ENCODE data around the gene CCL8. TPM values are rescaled to one million over a fixed set of nuclear protein-coding genes. Genes with fewer than 3 reads are reported as not detected.
A peak's percentile ranks its signal among the peaks of the same experiment; 100 is the strongest.
"Not testable (repeated sequence)": the region's sequence is repeated elsewhere in the genome, so short reads cannot be mapped to it uniquely, and the experiment has no call there.

Gene CCL8
- total RNA-seq, 2 experiments from 2014 or later, result not detected

DNA sequence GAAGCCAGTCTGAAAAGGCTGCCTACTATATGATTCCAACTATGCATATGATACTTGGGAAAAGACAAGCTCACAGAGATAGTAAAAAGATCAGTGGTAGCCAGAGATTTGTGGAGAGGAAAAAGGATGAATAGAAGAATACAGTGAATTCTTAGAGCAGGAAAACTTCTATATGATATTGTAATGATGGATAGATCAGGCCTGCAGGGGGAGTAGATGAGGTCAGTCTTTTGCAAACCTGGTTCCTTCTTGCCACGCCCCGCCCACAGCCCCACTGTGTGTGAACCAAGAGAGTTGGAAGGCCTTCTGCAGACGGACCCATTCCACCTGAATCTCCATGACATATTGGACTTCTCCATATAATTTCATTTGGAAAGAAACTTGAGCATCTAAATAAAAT, 761 bp upstream of the CCL8 start:
- H3K36me3 Mint-ChIP-seq (ENCODE audit: low read depth), result no peaks in the 10 kb centered on the region
- H3K4me1 Mint-ChIP-seq (ENCODE audit: low read depth), result no peaks in the 10 kb centered on the region
- no peak overlapping the region for H3K4me3 Mint-ChIP-seq
- peak; percentile 27 for DNase-seq
- peaks cover 21% of the 10 kb centered on the region for H3K27me3 Mint-ChIP-seq (ENCODE audit: low read depth)
- ATAC-seq, result no peak
- H3K27ac Mint-ChIP-seq, result no peak overlapping the region
- no peaks in the 10 kb centered on the region for H3K9me3 Mint-ChIP-seq (ENCODE audit: insufficient read depth)
- ChIA-PET CTCF (interaction anchor here (6.8 kb wide), 1 partner anchor 43 kb away, joined by 42 read pairs; no protein-coding TSS in a partner anchor), POLR2A (no interaction called here)

DNA sequence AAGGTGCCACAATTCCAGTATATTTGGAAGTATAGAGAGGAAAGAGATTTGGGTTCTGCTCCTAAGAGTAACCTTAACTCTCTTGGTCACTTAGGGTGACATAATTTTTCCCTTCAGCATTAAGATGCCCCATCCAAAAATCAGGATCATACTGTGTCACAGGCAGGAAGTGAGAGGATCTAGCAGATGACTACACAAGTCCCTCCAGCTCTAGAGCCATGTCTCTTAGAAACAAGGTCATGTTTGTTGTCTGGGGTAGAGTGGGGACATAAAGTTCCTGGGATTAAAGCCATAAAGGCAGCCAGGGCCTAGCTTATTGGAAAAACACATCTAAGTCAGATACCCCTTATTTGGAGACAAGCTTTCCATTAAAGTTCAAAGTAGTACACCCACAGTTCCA, 2.7 kb downstream of the CCL8 start:
- Mint-ChIP-seq H3K27ac (no peak overlapping the region), H3K9me3 (ENCODE audit: insufficient read depth) (no peaks in the 10 kb centered on the region), H3K4me1 (ENCODE audit: low read depth) (no peaks in the 10 kb centered on the region), H3K27me3 (ENCODE audit: low read depth) (peaks cover 14% of the 10 kb centered on the region), H3K4me3 (no peak overlapping the region), H3K36me3 (ENCODE audit: low read depth) (no peaks in the 10 kb centered on the region)
- no peak for DNase-seq
- CTCF ChIA-PET, result interaction anchor here (1.1 to 6.8 kb wide), 3 partner anchors 17 to 39 kb away, joined by 3 to 42 read pairs (median 3); partner anchors contain the start of gene CCL13
- POLR2A ChIA-PET, result no interaction called here
- no peak for ATAC-seq

DNA sequence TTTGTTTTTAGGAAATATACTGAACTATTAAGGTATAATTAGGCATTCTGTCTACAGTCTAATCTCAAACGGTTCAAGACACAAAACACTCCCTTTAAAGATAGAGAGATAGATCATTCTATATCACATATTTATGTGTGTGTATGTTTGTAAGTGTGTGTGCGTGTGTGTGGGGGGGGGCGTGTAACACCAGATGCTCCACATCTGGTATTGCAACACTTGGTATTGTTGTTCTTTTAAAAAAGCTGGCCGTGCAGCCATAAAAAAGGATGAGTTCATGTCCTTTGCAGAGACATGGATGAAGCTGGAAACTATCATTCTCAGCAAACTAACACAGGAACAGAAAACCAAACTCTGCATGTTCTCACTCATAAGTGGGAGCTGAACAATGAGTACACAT, 8.3 kb downstream of the CCL8 start:
- H3K4me1 Mint-ChIP-seq (ENCODE audit: low read depth); ATAC-seq; H3K4me3 Mint-ChIP-seq; H3K36me3 Mint-ChIP-seq (ENCODE audit: low read depth); DNase-seq; H3K27ac Mint-ChIP-seq; H3K9me3 Mint-ChIP-seq (ENCODE audit: insufficient read depth); POLR2A ChIA-PET; CTCF ChIA-PET: not testable (repeated sequence)
- H3K27me3 Mint-ChIP-seq (ENCODE audit: low read depth), result peaks cover 27% of the 10 kb centered on the region

DNA sequence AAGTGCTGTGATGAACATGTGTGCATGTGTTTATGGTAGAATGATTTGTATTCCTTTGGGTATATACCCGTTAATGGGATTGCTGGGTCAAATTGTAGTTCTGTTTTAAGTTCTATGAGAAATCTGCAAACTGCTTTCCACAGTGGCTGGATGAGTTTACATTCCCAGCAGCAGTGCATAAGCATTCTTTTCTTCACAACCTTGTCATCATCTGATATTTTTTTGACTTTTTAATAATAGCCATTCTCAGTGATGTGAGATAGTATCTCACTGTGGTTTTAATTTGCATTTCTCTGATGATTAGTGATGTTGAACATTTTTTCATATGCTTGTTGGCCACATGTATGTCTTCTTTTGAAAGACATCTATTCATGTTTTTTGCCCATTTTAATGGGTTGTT, 18.5 kb downstream of the CCL8 start:
- Mint-ChIP-seq H3K36me3 (ENCODE audit: low read depth) (no peaks in the 10 kb centered on the region), H3K9me3 (ENCODE audit: insufficient read depth) (no peaks in the 10 kb centered on the region), H3K27ac (no peak overlapping the region), H3K27me3 (ENCODE audit: low read depth) (peaks cover 32% of the 10 kb centered on the region), H3K4me1 (ENCODE audit: low read depth) (no peaks in the 10 kb centered on the region), H3K4me3 (no peak overlapping the region)
- POLR2A ChIA-PET, result no interaction called here
- DNase-seq, result no peak
- no peak for ATAC-seq
- CTCF ChIA-PET, result interaction anchor here (2.3 kb wide), 1 partner anchor 24 kb away, joined by 11 read pairs; no protein-coding TSS in a partner anchor

DNA sequence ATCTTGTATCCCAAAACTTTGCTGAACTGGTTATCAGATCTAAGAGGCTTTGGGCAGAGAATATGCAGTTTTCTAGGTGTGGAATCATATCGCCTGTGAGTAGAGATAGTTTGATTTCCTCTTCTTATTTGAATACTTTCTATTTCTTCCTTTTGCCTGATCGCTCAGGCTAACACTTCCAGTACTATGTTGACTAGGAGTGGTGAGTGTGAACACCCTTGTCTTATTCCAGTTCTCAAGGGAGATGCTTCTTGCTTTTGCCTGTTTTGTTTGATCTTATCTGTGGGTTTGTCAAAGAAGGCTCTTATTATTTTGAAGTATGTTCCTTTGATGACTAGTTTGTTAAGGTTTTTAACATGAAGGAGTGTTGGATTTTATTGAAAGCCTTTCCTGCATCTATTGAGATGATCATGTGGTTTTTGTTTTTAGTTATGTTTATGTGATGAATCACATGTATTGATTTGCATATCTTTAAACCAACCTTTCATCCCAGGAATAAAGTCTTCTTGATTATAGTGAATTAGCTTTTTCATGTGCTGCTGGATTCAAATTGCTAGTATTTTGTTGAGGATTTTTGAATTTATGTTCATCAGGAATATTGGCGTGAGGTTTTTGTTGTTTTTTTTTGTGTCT, 20.0 kb downstream of the CCL8 start:
- H3K27ac Mint-ChIP-seq, result no peak overlapping the region
- no peak overlapping the region for H3K4me3 Mint-ChIP-seq
- no peaks in the 10 kb centered on the region for H3K4me1 Mint-ChIP-seq (ENCODE audit: low read depth)
- no peaks in the 10 kb centered on the region for H3K9me3 Mint-ChIP-seq (ENCODE audit: insufficient read depth)
- peaks cover 32% of the 10 kb centered on the region for H3K27me3 Mint-ChIP-seq (ENCODE audit: low read depth)
- no peaks in the 10 kb centered on the region for H3K36me3 Mint-ChIP-seq (ENCODE audit: low read depth)
- ChIA-PET POLR2A (interaction anchor here (0.6 kb wide), 1 partner anchor 433 kb away, joined by 4 read pairs; no protein-coding TSS in a partner anchor), CTCF (interaction anchor here (2.3 kb wide), 1 partner anchor 22 kb away, joined by 11 read pairs; no protein-coding TSS in a partner anchor)
- ATAC-seq, result no peak
- no peak for DNase-seq

DNA sequence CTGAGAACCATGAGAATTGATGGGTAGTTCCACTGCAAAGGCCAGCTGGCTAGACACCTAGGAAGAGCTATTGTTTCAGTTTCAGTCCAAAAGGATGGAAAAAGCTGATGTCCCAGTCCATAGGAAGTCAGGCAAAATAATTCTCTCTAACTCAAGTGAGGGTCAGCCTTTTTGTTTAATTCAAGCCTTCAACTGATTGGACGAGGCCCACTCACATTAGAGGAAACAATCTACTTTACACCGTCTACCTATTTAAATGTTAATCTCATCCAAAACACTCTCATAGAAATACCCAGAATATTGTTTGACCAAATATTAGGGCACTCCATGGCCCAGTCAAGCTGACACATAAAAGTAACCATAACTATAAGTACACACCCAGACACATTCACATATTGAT, 22.7 kb downstream of the CCL8 start:
- DNase-seq (no peak), ATAC-seq (no peak)
- Mint-ChIP-seq H3K27ac (no peak overlapping the region), H3K4me1 (ENCODE audit: low read depth) (no peaks in the 10 kb centered on the region), H3K9me3 (ENCODE audit: insufficient read depth) (no peaks in the 10 kb centered on the region), H3K36me3 (ENCODE audit: low read depth) (no peaks in the 10 kb centered on the region), H3K27me3 (ENCODE audit: low read depth) (peaks cover 34% of the 10 kb centered on the region), H3K4me3 (no peak overlapping the region)
- CTCF ChIA-PET, result interaction anchor here (1.0 to 1.6 kb wide), 3 partner anchors 20 to 171 kb away, joined by 3 to 4 read pairs (median 3); no protein-coding TSS in a partner anchor
- POLR2A ChIA-PET, result no interaction called here

- H3K36me3 Mint-ChIP-seq (ENCODE audit: low read depth), result no peaks in the 10 kb centered on the region
- no peak overlapping the region for H3K4me3 Mint-ChIP-seq
- H3K9me3 Mint-ChIP-seq (ENCODE audit: insufficient read depth), result no peaks in the 10 kb centered on the region
- H3K27ac Mint-ChIP-seq, result no peak overlapping the region
- H3K4me1 Mint-ChIP-seq (ENCODE audit: low read depth), result no peaks in the 10 kb centered on the region
- DNase-seq, result no peak
- ATAC-seq, result no peak
- peaks cover 34% of the 10 kb centered on the region for H3K27me3 Mint-ChIP-seq (ENCODE audit: low read depth)
- ChIA-PET CTCF (interaction anchor here (0.9 kb wide), 1 partner anchor 14 kb away, joined by 3 read pairs; no protein-coding TSS in a partner anchor), POLR2A (no interaction called here)
These were observed 27.8 kb downstream of the CCL8 start for GRCh38 chr17:34347063-34347462.

DNA sequence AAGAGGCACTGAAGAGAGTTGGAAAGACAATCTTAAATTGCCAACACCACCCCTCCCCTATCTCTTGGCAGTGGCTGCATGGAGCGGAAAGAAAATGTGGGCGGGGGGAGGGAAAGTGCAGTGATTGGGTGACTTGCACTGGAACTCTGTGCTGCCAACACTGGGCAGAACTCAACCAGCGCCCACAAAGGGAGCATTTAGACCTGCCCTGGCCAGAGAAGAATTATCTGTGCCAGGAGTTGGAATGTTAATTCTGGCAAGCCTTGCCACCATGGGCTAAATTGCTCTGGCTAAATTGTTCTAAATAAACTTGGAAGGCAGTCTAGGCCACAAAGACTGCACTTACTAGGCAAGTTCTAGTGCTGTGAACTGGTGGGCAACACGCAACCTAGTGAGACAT, 30.5 kb downstream of the CCL8 start:
- H3K27me3 Mint-ChIP-seq (ENCODE audit: low read depth), result peaks cover 46% of the 10 kb centered on the region
- ChIA-PET POLR2A (no interaction called here), CTCF (interaction anchor here (4.4 kb wide), 1 partner anchor 11 kb away, joined by 39 read pairs; the partner anchor contains the start of gene CCL1)
- DNase-seq (no peak), ATAC-seq (no peak)
- H3K36me3 Mint-ChIP-seq (ENCODE audit: low read depth), result no peaks in the 10 kb centered on the region
- H3K4me1 Mint-ChIP-seq (ENCODE audit: low read depth), result no peaks in the 10 kb centered on the region
- no peak overlapping the region for H3K27ac Mint-ChIP-seq
- no peak overlapping the region for H3K4me3 Mint-ChIP-seq
- H3K9me3 Mint-ChIP-seq (ENCODE audit: insufficient read depth), result no peaks in the 10 kb centered on the region

GRCh38 chr17:34351096-34351495, 31.9 kb downstream of the CCL8 start:
- ChIA-PET POLR2A (no interaction called here), CTCF (interaction anchor here (4.4 kb wide), 1 partner anchor 10 kb away, joined by 39 read pairs; the partner anchor contains the start of gene CCL1)
- DNase-seq (no peak), ATAC-seq (no peak)
- peaks cover 43% of the 10 kb centered on the region for H3K27me3 Mint-ChIP-seq (ENCODE audit: low read depth)
- H3K4me1 Mint-ChIP-seq (ENCODE audit: low read depth), result no peaks in the 10 kb centered on the region
- no peaks in the 10 kb centered on the region for H3K9me3 Mint-ChIP-seq (ENCODE audit: insufficient read depth)
- no peak overlapping the region for H3K4me3 Mint-ChIP-seq
- H3K27ac Mint-ChIP-seq, result no peak overlapping the region
- H3K36me3 Mint-ChIP-seq (ENCODE audit: low read depth), result no peaks in the 10 kb centered on the region

DNA sequence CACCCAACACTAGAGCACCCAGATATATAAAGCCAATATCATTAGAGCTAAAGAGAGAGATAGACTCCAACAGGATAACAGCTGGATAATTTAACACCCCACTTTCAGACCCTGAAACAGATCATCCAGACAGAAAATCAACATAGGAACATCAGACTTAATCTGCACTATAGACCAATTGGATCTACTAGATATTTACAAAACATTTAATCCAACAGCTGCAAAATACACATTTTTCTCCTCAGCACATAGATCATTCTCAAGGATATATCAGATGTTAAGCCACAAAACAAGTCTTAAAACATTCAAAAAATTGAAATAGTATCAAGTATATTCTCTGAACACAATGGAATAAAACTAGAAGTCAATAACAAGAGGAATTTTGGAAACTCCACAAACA, 33.0 kb downstream of the CCL8 start:
- no peaks in the 10 kb centered on the region for H3K4me1 Mint-ChIP-seq (ENCODE audit: low read depth)
- POLR2A ChIA-PET, result interaction anchor here (0.8 kb wide), 1 partner anchor 9 kb away, joined by 3 read pairs; no protein-coding TSS in a partner anchor
- DNase-seq, result no peak

DNA sequence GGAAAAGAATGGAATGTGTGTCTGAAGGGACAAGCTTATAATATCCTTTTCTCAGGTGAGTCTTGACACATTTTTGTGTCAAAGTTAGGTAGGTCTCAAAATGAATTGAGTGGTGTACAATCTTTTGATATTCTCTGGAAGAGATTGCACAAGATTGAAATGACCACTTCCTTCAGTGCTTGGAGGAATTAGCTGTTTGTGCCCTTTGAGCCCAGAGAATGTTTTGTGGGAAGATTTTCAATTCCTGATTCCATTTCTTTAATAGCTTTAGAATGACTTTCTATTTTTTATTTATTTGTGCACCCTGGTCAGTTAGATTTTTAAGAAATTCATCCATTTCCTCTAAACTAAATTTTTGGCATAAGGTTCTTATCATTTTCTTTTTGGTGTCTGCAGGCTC, 35.4 kb downstream of the CCL8 start:
- H3K36me3 Mint-ChIP-seq (ENCODE audit: low read depth), result no peaks in the 10 kb centered on the region
- no peaks in the 10 kb centered on the region for H3K9me3 Mint-ChIP-seq (ENCODE audit: insufficient read depth)
- ChIA-PET POLR2A (no interaction called here), CTCF (interaction anchor here (1.4 to 3.1 kb wide), 4 partner anchors 30 to 183 kb away, joined by 3 to 14 read pairs (median 4); no protein-coding TSS in a partner anchor)
- no peak overlapping the region for H3K4me3 Mint-ChIP-seq
- H3K27me3 Mint-ChIP-seq (ENCODE audit: low read depth), result peaks cover 35% of the 10 kb centered on the region
- no peaks in the 10 kb centered on the region for H3K4me1 Mint-ChIP-seq (ENCODE audit: low read depth)
- no peak overlapping the region for H3K27ac Mint-ChIP-seq
- no peak for DNase-seq
- ATAC-seq, result no peak

More for the DNA sequence above, 33.0 kb downstream of the CCL8 start:
- CTCF ChIA-PET, result interaction anchor here (1.0 to 4.4 kb wide), 4 partner anchors 9 to 181 kb away, joined by 3 to 39 read pairs (median 9); partner anchors contain the start of gene CCL1
- Mint-ChIP-seq H3K36me3 (ENCODE audit: low read depth) (no peaks in the 10 kb centered on the region), H3K27ac (no peak overlapping the region), H3K27me3 (ENCODE audit: low read depth) (peaks cover 36% of the 10 kb centered on the region), H3K4me3 (no peak overlapping the region), H3K9me3 (ENCODE audit: insufficient read depth) (no peaks in the 10 kb centered on the region)
- ATAC-seq, result no peak

- H3K4me1 Mint-ChIP-seq (ENCODE audit: low read depth), result peaks cover 10% of the 10 kb centered on the region
- DNase-seq (no peak), ATAC-seq (no peak)
- CTCF ChIA-PET, result interaction anchor here (1.1 to 1.6 kb wide), 5 partner anchors 12 to 156 kb away, joined by 3 to 5 read pairs (median 4); no protein-coding TSS in a partner anchor
- H3K27ac Mint-ChIP-seq, result no peak within 1 kb of the TSS
- H3K4me3 Mint-ChIP-seq, result no peak within 1 kb of the TSS
- POLR2A ChIA-PET, result no interaction called here
- peaks cover 32% of the 10 kb centered on the region for H3K27me3 Mint-ChIP-seq (ENCODE audit: low read depth)
- H3K36me3 Mint-ChIP-seq (ENCODE audit: low read depth), result no peaks in the 10 kb centered on the region
- no peaks in the 10 kb centered on the region for H3K9me3 Mint-ChIP-seq (ENCODE audit: insufficient read depth)
These were observed 37.0 kb downstream of the CCL8 start, which contains the start of gene CCL13 for GRCh38 chr17:34356194-34356593. TSS of gene CCL13 (plus strand) at chr17:34356480. CDS start at chr17:34356527, 47 bp downstream.
